GM21367 (cell line): ENCODE results near the gene MYLK.
"Not testable (repeated sequence)": the region's sequence is repeated elsewhere in the genome, so short reads cannot be mapped to it uniquely, and the experiment has no call there.

Experiments used
- ATAC-seq: cut with Tn5 transposase; IDR thresholded peaks from one replicate; pipeline ENCODE4 v1.9.1; 2021; ENCODE audit not compliant: unreplicated experiment

MYLK gene

GRCh38 chr3:123752228-123752627, 131.9 kb downstream of the MYLK start:
- ATAC-seq: no peak

GRCh38 chr3:123751433-123751832, 132.7 kb downstream of the MYLK start:
- ATAC-seq: no peak

GRCh38 chr3:123750659-123751420, 133.3 kb downstream of the MYLK start:
- no peak for ATAC-seq

GRCh38 chr3:123750209-123750608, 133.9 kb downstream of the MYLK start:
- no peak for ATAC-seq

GRCh38 chr3:123749711-123750110, 134.4 kb downstream of the MYLK start:
- ATAC-seq: no peak

- ATAC-seq: no peak
These were observed 138.8 kb downstream of the MYLK start for GRCh38 chr3:123745184-123745855.

- ATAC-seq: no peak
These were observed 140.1 kb downstream of the MYLK start for GRCh38 chr3:123744064-123744463.

GRCh38 chr3:123743121-123743520, 141.0 kb downstream of the MYLK start:
- ATAC-seq: no peak

- no peak for ATAC-seq
These were observed 143.1 kb downstream of the MYLK start for GRCh38 chr3:123741041-123741511.

GRCh38 chr3:123740391-123740822, 143.7 kb downstream of the MYLK start:
- ATAC-seq: no peak

GRCh38 chr3:123739754-123740153, 144.4 kb downstream of the MYLK start:
- ATAC-seq: no peak

GRCh38 chr3:123739106-123739505, 145.0 kb downstream of the MYLK start:
- ATAC-seq: no peak

GRCh38 chr3:123738522-123738921, 145.6 kb downstream of the MYLK start:
- ATAC-seq: not testable (repeated sequence)

- no peak for ATAC-seq
These were observed 147.0 kb downstream of the MYLK start for GRCh38 chr3:123737168-123737567.

- ATAC-seq: no peak
These were observed 148.7 kb downstream of the MYLK start for GRCh38 chr3:123735456-123735855.

- no peak for ATAC-seq
These were observed 149.6 kb downstream of the MYLK start for GRCh38 chr3:123734527-123734902.

- no peak for ATAC-seq
These were observed 150.2 kb downstream of the MYLK start for GRCh38 chr3:123733805-123734526.

GRCh38 chr3:123733341-123733740, 150.8 kb downstream of the MYLK start:
- ATAC-seq: no peak

GRCh38 chr3:123732447-123732846, 151.7 kb downstream of the MYLK start:
- no peak for ATAC-seq

- ATAC-seq: no peak
These were observed 153.3 kb downstream of the MYLK start for GRCh38 chr3:123730829-123731228.

GRCh38 chr3:123728991-123729390, 155.1 kb downstream of the MYLK start:
- ATAC-seq: no peak

- ATAC-seq: no peak
These were observed 156.1 kb downstream of the MYLK start for GRCh38 chr3:123728014-123728413.
